Body of pancreas (tissue), 4 donors: Measurements from ENCODE around the gene EGLN1.

Experiments
- CTCF ChIP-seq, 7 experiments: fragments of 450-650 bp in 4 of 7; fragments of 200-600 bp in 3 of 7; sonication (generic) in 3 of 7; IDR thresholded peaks; one replicate each; pipeline ENCODE4 v1.5.1; 2016 to 2019; ENCODE audit warnings: antibody characterized with exemption in 7 of 7
- POLR2A ChIP-seq, 3 donors: fragments of 450-650 bp; IDR thresholded peaks; one replicate each; pipeline ENCODE4 v1.6.1; 2016; ENCODE audit warnings: antibody characterized with exemption in 3 of 3, mild to moderate bottlenecking in 2 of 3

GRCh38 chr1:231407049-231407448, 15.0 kb downstream of the EGLN1 start:
- TF ChIP-seq CTCF (IDR thresholded peaks at IDR 0.05) (no peak), POLR2A (IDR thresholded peaks at IDR 0.05) (no peak)
